GM19023 (cell line): ENCODE results near the gene NANS.

Source experiments
- ATAC-seq: cut with Tn5 transposase; IDR thresholded peaks from one replicate; pipeline ENCODE4 v1.9.1; 2021; ENCODE audit warnings: mild to moderate bottlenecking, moderate library complexity; ENCODE audit not compliant: unreplicated experiment

The NANS gene

DNA sequence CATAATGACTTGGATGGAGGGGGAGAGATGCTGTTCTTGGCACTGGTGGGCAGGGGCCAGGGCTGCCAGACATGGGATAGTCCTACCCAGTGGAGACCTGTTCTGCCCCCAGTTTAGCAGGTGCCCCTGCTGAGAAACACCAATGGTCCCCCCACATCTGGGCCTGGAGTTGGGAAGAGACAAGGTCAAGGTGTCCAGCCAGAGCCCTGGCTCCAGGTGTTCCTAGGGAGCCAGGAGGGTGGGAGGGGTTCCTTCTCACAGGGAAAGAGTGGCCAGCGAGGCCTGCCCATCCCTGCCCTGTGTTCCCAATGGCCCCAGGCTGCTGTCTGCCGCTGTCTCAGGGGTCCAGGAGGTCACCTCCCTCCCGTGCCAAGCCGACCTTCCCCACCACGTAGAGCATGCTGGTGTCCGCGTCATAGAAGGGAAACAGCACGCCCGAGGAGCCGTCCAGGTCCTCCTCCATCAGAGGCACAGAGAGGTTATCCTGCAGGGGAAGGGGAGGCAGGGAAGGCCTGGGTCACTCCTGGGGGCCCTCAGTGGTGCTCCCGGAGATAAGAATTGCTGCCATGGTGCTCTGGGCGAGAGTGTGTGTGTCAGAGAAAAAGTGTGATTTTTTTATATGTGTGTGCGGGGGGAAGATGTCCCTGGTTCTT lies 74.2 kb downstream of the NANS start:
- no peak for ATAC-seq

DNA sequence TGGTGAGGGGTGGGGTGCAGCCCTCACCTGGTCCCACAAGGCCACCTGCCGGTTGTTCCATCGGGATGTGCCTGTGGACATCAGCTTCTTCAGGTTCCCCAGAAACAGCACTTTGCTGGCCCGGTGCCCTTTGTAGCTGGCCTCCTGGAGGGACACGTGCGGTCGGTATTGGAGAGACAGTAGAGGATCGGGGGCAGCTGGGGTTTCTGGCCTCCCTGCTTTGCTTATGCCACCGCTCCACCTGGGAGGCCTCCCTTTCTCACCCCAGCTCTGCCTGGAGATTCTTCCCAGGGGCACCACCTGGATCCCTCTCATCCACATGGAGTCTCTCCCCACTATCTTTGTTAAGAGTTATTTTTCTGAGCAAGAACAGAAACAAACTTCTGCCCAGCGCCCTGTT lies 75.6 kb downstream of the NANS start:
- ATAC-seq: no peak
